K562 (cell line): ENCODE measurements around the gene ATXN1. TPM values are rescaled to one million over a fixed set of nuclear protein-coding genes. Genes with fewer than 3 reads are reported as not detected.

Experiments
- ATAC-seq: fragments of 200-7000 bp; cut with Tn5 transposase; 3 replicates; pipeline ENCODE4 v1.9.1; 2020; ENCODE audit warnings: moderate library complexity
- BruUV-seq: library from RNA; stranded (reverse); fragments of 400-500 nt; replicated peaks from 2 replicates; lab custom pipeline; 2021; lab: Mats Ljungman, UMichigan
- CTCF ChIA-PET: fragments of 300-600 bp; formaldehyde crosslinking; extraction: SDS; loops from one replicate; lab custom pipeline; 2021; ENCODE audit warnings: low intra/inter-chr PET ratio; lab: Yijun Ruan, JAX
- POLR2A ChIA-PET: fragments of 300-600, 350-650 bp; sonication (Branson Sonifier 250); formaldehyde crosslinking; extraction: SDS; loops from one replicate; lab custom pipeline; 2021; ENCODE audit warnings: antibody characterized with exemption, inconsistent platforms; lab: Yijun Ruan, JAX
- DNase-seq, 4 experiments: peaks; one replicate each; pipeline versions ENCODE4 v3.0.0 to v3.0.0-alpha.2; 2011 to 2018; ENCODE audit warnings: low spot score in 3 of 4, mixed read lengths in 3 of 4; ENCODE audit errors: extremely low read depth in 1 of 4
- FAIRE-seq: peaks from 2 replicates; lab custom pipeline; 2011; peaks lifted over from hg19 to GRCh38; lab: Jason Lieb, UNC
- H2AFZ ChIP-seq: 2 replicates; pipeline ENCODE4 v1.6.0; 2011; ENCODE audit warnings: low read depth, low read length, control low read depth, inconsistent platforms
- H3K27ac ChIP-seq: fragments of 200-600 bp; 3 replicates; pipeline ENCODE4 v1.8.0; 2011; ENCODE audit warnings: low read depth, mild to moderate bottlenecking, control low read depth, inconsistent platforms, low read length, moderate library complexity, mixed read lengths; ENCODE audit errors: extremely low read depth
- H3K27me3 ChIP-seq, 2 experiments: fragments of 300-600 bp in 1 of 2; 2 replicates in 1 of 2; 3 replicates in 1 of 2; pipeline versions ENCODE4 v1.6.0 to v1.8.0; 2011; ENCODE audit warnings: inconsistent platforms in 2 of 2, low read length in 2 of 2, mild to moderate bottlenecking in 1 of 2, mixed read lengths in 1 of 2, moderate library complexity in 1 of 2; ENCODE audit not compliant: control insufficient read depth in 2 of 2, insufficient read depth in 2 of 2
- H3K36me3 ChIP-seq: fragments of 300-600 bp; 3 replicates; pipeline ENCODE4 v1.8.0; 2011; ENCODE audit warnings: mild to moderate bottlenecking, low read length, inconsistent platforms; ENCODE audit not compliant: control insufficient read depth, insufficient read depth
- H3K4me1 ChIP-seq, 2 experiments: fragments of 200-600 bp in 1 of 2; replicated peaks in 1 of 2; 2 replicates in 1 of 2; 3 replicates in 1 of 2; pipeline versions ENCODE4 v1.5.1 to v1.8.0; 2011; ENCODE audit warnings: inconsistent platforms in 2 of 2, low read length in 2 of 2, mild to moderate bottlenecking in 1 of 2, mixed read lengths in 1 of 2, moderate library complexity in 1 of 2; ENCODE audit not compliant: control insufficient read depth in 2 of 2, insufficient read depth in 2 of 2
- H3K4me2 ChIP-seq: 2 replicates; pipeline ENCODE4 v1.6.1; 2011; ENCODE audit warnings: low read length, control low read depth, inconsistent platforms, mixed read lengths; ENCODE audit not compliant: insufficient read depth
- H3K4me3 ChIP-seq: fragments of 200-600 bp; sonication (generic), shearing (Covaris generic); 2 replicates; pipeline ENCODE4 v1.5.1; 2016; ENCODE audit warnings: control low read depth, inconsistent platforms
- H3K79me2 ChIP-seq: fragments of 200-600 bp; 3 replicates; pipeline ENCODE4 v1.8.0; 2011; ENCODE audit warnings: low read length, inconsistent platforms; ENCODE audit not compliant: control insufficient read depth, insufficient read depth
- H3K9ac ChIP-seq, 2 experiments: 2 replicates each; pipeline versions ENCODE4 v1.6.0 to v1.6.1; 2011; ENCODE audit warnings: low read depth in 2 of 2, low read length in 2 of 2, control low read depth in 1 of 2, inconsistent platforms in 1 of 2, mild to moderate bottlenecking in 1 of 2, mixed read lengths in 1 of 2; ENCODE audit not compliant: insufficient read depth in 1 of 2
- H3K9me1 ChIP-seq: one replicate; pipeline ENCODE4 v1.6.0; 2011; ENCODE audit warnings: inconsistent platforms, mild to moderate bottlenecking, low read length, moderate library complexity; ENCODE audit not compliant: control insufficient read depth, insufficient read depth
- H3K9me3 ChIP-seq: replicated peaks from 2 replicates; pipeline ENCODE4 v1.5.1; 2011; ENCODE audit warnings: low read depth, low read length, inconsistent platforms; ENCODE audit not compliant: control insufficient read depth, insufficient read depth
- H4K20me1 ChIP-seq: replicated peaks from 2 replicates; pipeline ENCODE4 v1.6.1; 2011; ENCODE audit warnings: low read length, inconsistent platforms, mixed read lengths; ENCODE audit not compliant: control insufficient read depth, insufficient read depth
- CHD4 ChIP-seq: fragments of 200-600 bp; sonication (generic); IDR thresholded peaks from 3 replicates; pipeline ENCODE4 v1.6.1; 2012; ENCODE audit warnings: low read depth, mild to moderate bottlenecking, mixed read lengths, low read length, inconsistent platforms; ENCODE audit not compliant: insufficient read depth, insufficient replicate concordance, poor library complexity, severe bottlenecking
- EGR1 ChIP-seq: fragments of 450-650 bp; conservative IDR thresholded peaks from 2 replicates; pipeline ENCODE4 v1.6.1; 2017; ENCODE audit warnings: mild to moderate bottlenecking
- IFI16 ChIP-seq: fragments of 250-450 bp; sonication (Bioruptor Pico); IDR thresholded peaks from 2 replicates; pipeline ENCODE4 v2.1.2; 2022; ENCODE audit warnings: mild to moderate bottlenecking, inconsistent platforms
- MYC ChIP-seq, 2 experiments: fragments of 250-450 bp in 1 of 2; sonication (Bioruptor Pico) in 1 of 2; IDR thresholded peaks; 2 replicates each; pipeline versions ENCODE4 v1.5.1 to v1.6.1; 2012 to 2021; ENCODE audit warnings: low read depth in 2 of 2, borderline replicate concordance in 1 of 2, improper control_type of control experiment in 1 of 2, low read length in 1 of 2, mild to moderate bottlenecking in 1 of 2, moderate library complexity in 1 of 2
- MYNN ChIP-seq, 2 experiments: sonication (generic); formaldehyde crosslinking in 1 of 2; IDR thresholded peaks; 2 replicates each; pipeline versions ENCODE4 v1.5.0 to v1.6.1; 2016 to 2020; ENCODE audit warnings: antibody characterized with exemption in 1 of 2, missing genetic modification reagents in 1 of 2
- SETDB1 ChIP-seq: IDR thresholded peaks from one replicate; pipeline ENCODE4 v1.6.1; 2012; ENCODE audit warnings: low read length, control low read depth, inconsistent platforms
- STAT5A ChIP-seq: IDR thresholded peaks from 2 replicates; pipeline ENCODE4 v1.6.1; 2012; ENCODE audit warnings: low read length, inconsistent platforms, borderline replicate concordance
- ZFX ChIP-seq: sonication (generic); formaldehyde crosslinking; IDR thresholded peaks from 2 replicates; pipeline ENCODE4 v1.8.0; 2022; ENCODE audit warnings: mild to moderate bottlenecking, missing genetic modification reagents, moderate library complexity
- ZNF57 ChIP-seq: fragments of 450-650 bp; formaldehyde crosslinking; IDR thresholded peaks from 2 replicates; pipeline ENCODE4 v1.4.0; 2020; ENCODE audit warnings: mild to moderate bottlenecking, moderate library complexity
- WGBS: fragments of 100-300 bp; shearing (Covaris generic); methylation state at CpG from one replicate; pipeline ENCODE4 v1.1.6; 2016; ENCODE audit warnings: low coverage, mixed read lengths; ENCODE audit not compliant: insufficient coverage; ENCODE audit errors: missing lambda C conversion rate; 5-methylcytosine and 5-hydroxymethylcytosine counted together
- in situ Hi-C: fragments of 300-500 bp; cut with MboI; formaldehyde crosslinking; loops from 4 replicates; pipeline ENCODE4 v1.15.0; 2018; ENCODE audit warnings: inconsistent platforms, mixed read lengths
- intact Hi-C: fragments of 100-400 bp; cut with micrococcal nuclease; formaldehyde crosslinking; loops from 2 replicates; pipeline ENCODE4 v1.14.2; 2022
- polyA plus RNA-seq, 8 experiments: library from polyadenylated mRNA; depleted of rRNA in 4 of 8; stranded (reverse) in 5 of 8; unstranded in 3 of 8; fragments of >200 nt; fragmentation: Nextera tagmentation in 2 of 8; fragmentation: Illumina TruSeq in 1 of 8; extraction: Ambion mirVana in 2 of 8; extraction: Trizol in 1 of 8; gene quantifications; 2 replicates each; pipeline versions ENCODE4 v1.2.1 to v1.2.3, GENCODE V29; 2011 to 2014; ENCODE audit warnings: inconsistent platforms in 1 of 8, missing spikeins in 1 of 8
- total RNA-seq, 7 experiments: library from RNA; depleted of rRNA in 6 of 7; stranded (reverse); fragments of >200 nt in 6 of 7; fragmentation: Illumina TruSeq in 2 of 7; extraction: Trizol in 2 of 7; gene quantifications; 2 replicates each; pipeline versions ENCODE4 v1.2.1 to v1.2.3, GENCODE V29; 2011 to 2021; ENCODE audit warnings: low replicate concordance in 1 of 7
- TF ChIP-seq, protein P1 (sequence below): sonication (generic); formaldehyde crosslinking; IDR thresholded peaks from 2 replicates; pipeline ENCODE4 v1.8.1; 2023; ENCODE audit warnings: mild to moderate bottlenecking, missing genetic modification reagents

ATXN1 gene
- total and polyA plus RNA-seq, 9 of the 15 experiments (the other 6 are each of a cell fraction or from before 2014, with no cell fraction given), result under 0.01 to 1.2 (median 0.58) TPM

DNA sequence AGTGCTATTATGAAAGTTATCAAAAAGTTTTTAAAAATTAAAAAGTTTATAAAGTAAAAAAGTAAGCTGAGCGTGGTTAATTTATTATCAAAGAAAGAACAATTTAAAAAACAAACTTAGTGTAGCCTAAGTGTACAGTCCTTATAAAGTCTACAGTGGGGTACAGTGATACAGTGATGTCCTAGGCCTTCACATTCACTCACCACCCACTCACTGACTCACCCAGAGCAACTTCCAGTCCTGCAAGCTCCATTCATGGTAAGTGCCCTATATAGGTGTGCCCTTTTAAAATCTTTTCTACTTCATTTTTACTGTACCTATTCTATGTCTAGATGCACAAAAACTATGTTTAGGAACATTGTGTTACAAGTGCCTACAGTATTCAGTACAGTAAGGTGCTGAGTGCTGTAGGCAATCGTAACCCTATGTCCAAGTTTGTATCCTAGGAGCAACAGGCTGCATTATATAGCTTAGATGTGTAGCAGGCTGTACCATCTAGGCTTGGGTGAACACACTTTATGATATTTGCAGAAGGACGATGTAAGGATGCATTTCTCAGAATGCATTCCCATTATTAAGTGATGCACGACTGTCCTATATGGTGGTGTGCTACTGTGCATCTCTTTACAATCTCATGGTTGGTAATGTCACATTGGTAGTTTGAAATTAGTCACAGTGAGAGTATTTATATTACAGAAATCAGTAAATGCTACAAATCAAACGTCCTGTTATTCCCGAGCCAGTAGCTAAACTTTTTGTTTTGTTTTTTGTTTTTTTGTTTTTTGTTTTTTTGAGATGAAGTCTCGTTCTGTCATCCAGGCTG is 364.6 kb downstream of the ATXN1 start:
- no TSS peak for BruUV-seq
- H2AFZ ChIP-seq, result no peak overlapping the region
- H4K20me1 ChIP-seq, result no peaks in the 10 kb centered on the region
- in situ Hi-C loops (no loop called here), intact Hi-C loops (no loop called here)
- peaks cover 0 to 1% of the 10 kb centered on the region in 2 experiments; a peak in 1 of 5 replicates for H3K4me1 ChIP-seq
- no peaks in the 10 kb centered on the region for H3K9me3 ChIP-seq
- ATAC-seq (no peak), DNase-seq (no peak), FAIRE-seq (no peak)
- no peak overlapping the region for H3K4me3 ChIP-seq
- ChIA-PET CTCF (no interaction called here), POLR2A (interaction anchor here (0.7 to 2.1 kb wide), 3 partner anchors 12 to 881 kb away, joined by 4 to 11 read pairs (median 4); no protein-coding TSS in a partner anchor)
- H3K27ac ChIP-seq, result no peak overlapping the region
- no peak overlapping the region for H3K9ac ChIP-seq
- H3K79me2 ChIP-seq, result no peaks in the 10 kb centered on the region
- no peak overlapping the region for H3K4me2 ChIP-seq
- no peaks in the 10 kb centered on the region for H3K9me1 ChIP-seq
- no peaks in the 10 kb centered on the region for H3K36me3 ChIP-seq
- peaks cover 6 to 11% of the 10 kb centered on the region in 2 experiments; a peak in 4 of 5 replicates for H3K27me3 ChIP-seq
- WGBS, result 1% methylated on average over 7 of the region's 7 CpGs
- TF ChIP-seq EGR1, result peak; percentile 42
- no peak for TF ChIP-seq ZNF57
- TF ChIP-seq, all 486 proteins: peak for 1

DNA sequence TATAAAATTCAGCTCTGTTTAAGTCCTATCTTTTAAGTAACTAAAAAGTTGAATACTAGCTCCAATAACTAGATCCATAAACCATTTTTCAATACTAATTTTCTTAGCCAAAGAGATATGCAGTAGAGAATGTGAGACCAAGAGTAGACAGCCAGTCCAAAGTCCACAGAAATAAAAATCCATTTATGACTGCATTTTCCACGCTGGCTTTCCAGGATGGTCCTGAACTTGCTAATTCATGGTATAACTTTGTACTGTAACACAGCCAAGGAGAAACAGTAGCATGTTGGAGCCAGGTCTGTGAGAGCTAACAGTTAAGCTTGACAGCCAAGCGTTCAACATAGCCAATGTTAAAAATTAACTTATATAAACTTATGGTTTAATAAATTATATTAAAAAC is 366.6 kb downstream of the ATXN1 start:
- no peak overlapping the region for H3K4me3 ChIP-seq
- no peak overlapping the region for H3K9ac ChIP-seq
- H3K9me1 ChIP-seq, result no peaks in the 10 kb centered on the region
- TF ChIP-seq MYC (IDR thresholded peaks at IDR 0.05; ENCODE audit: low read depth, low read length) (no peak), MYC (CRISPR knock-in tag; IDR thresholded peaks at IDR 0.05; ENCODE audit: borderline replicate concordance, low read depth) (no peak), IFI16 (CRISPR knock-in tag) (no peak), STAT5A (no peak), SETDB1 (no peak), ZFX (CRISPR knock-in tag) (no peak), CHD4 (no peak), MYNN (IDR thresholded peaks at IDR 0.05) (no peak), MYNN (CRISPR knock-in tag; IDR thresholded peaks at IDR 0.05) (no peak)
- TF ChIP-seq, protein P1, sequence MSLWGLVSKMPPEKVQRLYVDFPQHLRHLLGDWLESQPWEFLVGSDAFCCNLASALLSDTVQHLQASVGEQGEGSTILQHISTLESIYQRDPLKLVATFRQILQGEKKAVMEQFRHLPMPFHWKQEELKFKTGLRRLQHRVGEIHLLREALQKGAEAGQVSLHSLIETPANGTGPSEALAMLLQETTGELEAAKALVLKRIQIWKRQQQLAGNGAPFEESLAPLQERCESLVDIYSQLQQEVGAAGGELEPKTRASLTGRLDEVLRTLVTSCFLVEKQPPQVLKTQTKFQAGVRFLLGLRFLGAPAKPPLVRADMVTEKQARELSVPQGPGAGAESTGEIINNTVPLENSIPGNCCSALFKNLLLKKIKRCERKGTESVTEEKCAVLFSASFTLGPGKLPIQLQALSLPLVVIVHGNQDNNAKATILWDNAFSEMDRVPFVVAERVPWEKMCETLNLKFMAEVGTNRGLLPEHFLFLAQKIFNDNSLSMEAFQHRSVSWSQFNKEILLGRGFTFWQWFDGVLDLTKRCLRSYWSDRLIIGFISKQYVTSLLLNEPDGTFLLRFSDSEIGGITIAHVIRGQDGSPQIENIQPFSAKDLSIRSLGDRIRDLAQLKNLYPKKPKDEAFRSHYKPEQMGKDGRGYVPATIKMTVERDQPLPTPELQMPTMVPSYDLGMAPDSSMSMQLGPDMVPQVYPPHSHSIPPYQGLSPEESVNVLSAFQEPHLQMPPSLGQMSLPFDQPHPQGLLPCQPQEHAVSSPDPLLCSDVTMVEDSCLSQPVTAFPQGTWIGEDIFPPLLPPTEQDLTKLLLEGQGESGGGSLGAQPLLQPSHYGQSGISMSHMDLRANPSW (CRISPR knock-in tag), result no peak
- TF ChIP-seq, all 486 proteins: peak for 0
- Histone ChIP-seq H3K36me3 (no peaks in the 10 kb centered on the region), H2AFZ (no peak overlapping the region), H3K79me2 (no peaks in the 10 kb centered on the region), H3K27ac (no peak overlapping the region), H4K20me1 (no peaks in the 10 kb centered on the region), H3K4me1 (peaks cover 0 to 5% of the 10 kb centered on the region in 2 experiments; a peak in 2 of 5 replicates), H3K4me2 (no peak overlapping the region), H3K9me3 (no peaks in the 10 kb centered on the region), H3K27me3 (peaks cover 8 to 14% of the 10 kb centered on the region in 2 experiments; a peak in 4 of 5 replicates)
- ChIA-PET CTCF (no interaction called here), POLR2A (interaction anchor here (0.6 to 0.9 kb wide), 2 partner anchors 9 to 45 kb away, joined by 3 read pairs; no protein-coding TSS in a partner anchor)
- ATAC-seq (no peak), FAIRE-seq (no peak), DNase-seq (no peak)
- 3% methylated on average over 2 of the region's 2 CpGs for WGBS
- BruUV-seq, result no TSS peak
- intact Hi-C loops (no loop called here), in situ Hi-C loops (no loop called here)
